ENCODE results near the gene ST14. TPM values are rescaled to one million over a fixed set of nuclear protein-coding genes. Genes with fewer than 3 reads are reported as not detected.

ST14 gene
- total and polyA plus RNA-seq, 10 of the 15 experiments (the other 5 are each of a cell fraction or from before 2014, with no cell fraction given), result 0.02 to 3.9 (median 0.73) TPM; not detected in 2

DNA sequence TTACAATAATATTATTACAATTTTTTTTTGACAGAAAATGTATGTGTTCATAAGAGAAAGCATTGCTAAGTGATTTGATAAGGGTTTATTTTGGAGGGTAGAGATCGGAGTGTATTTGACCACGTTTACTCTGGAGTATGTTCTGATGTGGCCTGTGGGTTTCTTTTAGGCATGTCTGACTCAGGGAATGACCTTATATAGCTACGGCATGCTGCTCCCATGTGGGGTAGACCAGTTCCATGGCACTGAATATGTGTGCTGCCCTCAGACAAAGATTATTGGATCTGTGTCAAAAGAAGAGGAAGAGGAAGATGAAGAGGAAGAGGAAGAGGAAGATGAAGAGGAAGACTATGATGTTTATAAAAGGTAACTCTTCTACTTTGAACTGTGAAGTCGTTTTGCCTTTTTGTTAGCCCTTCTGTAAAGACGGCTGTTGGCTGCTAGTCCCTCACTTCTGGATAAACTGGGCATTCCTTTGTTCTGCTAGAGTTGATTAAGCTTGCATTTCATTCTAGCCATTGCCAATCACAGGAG, 38.1 kb upstream of the ST14 start:
- DNase-seq (ENCODE audit: low read depth, low spot score), result no peak
- SMC1A ChIA-PET (ENCODE audit: uncharacterized antibody, unreplicated experiment), result interaction anchor here (1.0 to 6.3 kb wide), 2 partner anchors 10 to 118 kb away, joined by 4 to 48 read pairs; no protein-coding TSS in a partner anchor
- no peak overlapping the region for H3K9ac ChIP-seq (ENCODE audit: control insufficient read depth, insufficient read depth, low read length)
- POLR2A ChIA-PET, result no interaction called here
- no peak overlapping the region for H3K27ac ChIP-seq (ENCODE audit: control insufficient read depth, insufficient read depth)
- H3K36me3 ChIP-seq (ENCODE audit: control insufficient read depth in 2 of 2, insufficient read depth in 2 of 2, low read length in 1 of 2), result peaks cover 0 to 3% of the 10 kb centered on the region in 2 experiments; a peak in 1 of 4 replicates
- in situ Hi-C loops (cut with MboI), result no loop called here
- RAD21 ChIA-PET (ENCODE audit: unreplicated experiment), result interaction anchor here (1.3 kb wide), 1 partner anchor 11 kb away, joined by 6 read pairs; no protein-coding TSS in a partner anchor
- no peak overlapping the region for H3K4me3 ChIP-seq
- TF ChIP-seq NR2C1 (IDR thresholded peaks at IDR 0.05) (no peak), KLF5 (IDR thresholded peaks at IDR 0.05; ENCODE audit: partially characterized antibody) (no peak), CREM (IDR thresholded peaks at IDR 0.05; ENCODE audit: low read depth) (no peak), NR2F1 (conservative IDR thresholded peaks at IDR 0.05) (no peak), TCF3 (IDR thresholded peaks at IDR 0.05; ENCODE audit: borderline replicate concordance, insufficient read depth, low read depth, low read length) (no peak), RCOR1 (conservative IDR thresholded peaks at IDR 0.05; ENCODE audit: low read depth, low read length) (no peak), IKZF2 (IDR thresholded peaks at IDR 0.05) (no peak), HDGF (IDR thresholded peaks at IDR 0.05) (no peak), ZBED1 (IDR thresholded peaks at IDR 0.05; ENCODE audit: borderline replicate concordance) (no peak), BHLHE40 (IDR thresholded peaks at IDR 0.05; ENCODE audit: borderline replicate concordance in 1 of 2, low read depth in 2 of 2, low read length in 1 of 2) (no peak), MEF2A (IDR thresholded peaks at IDR 0.05; ENCODE audit: insufficient read depth, low read depth, low read length) (no peak), PML (IDR thresholded peaks at IDR 0.05; ENCODE audit: low read length) (no peak), GATAD2B (conservative IDR thresholded peaks at IDR 0.05; ENCODE audit: low read depth) (no peak), REST (IDR thresholded peaks at IDR 0.05; ENCODE audit: low read depth, low read length) (no peak)
- TF ChIP-seq, protein P1, sequence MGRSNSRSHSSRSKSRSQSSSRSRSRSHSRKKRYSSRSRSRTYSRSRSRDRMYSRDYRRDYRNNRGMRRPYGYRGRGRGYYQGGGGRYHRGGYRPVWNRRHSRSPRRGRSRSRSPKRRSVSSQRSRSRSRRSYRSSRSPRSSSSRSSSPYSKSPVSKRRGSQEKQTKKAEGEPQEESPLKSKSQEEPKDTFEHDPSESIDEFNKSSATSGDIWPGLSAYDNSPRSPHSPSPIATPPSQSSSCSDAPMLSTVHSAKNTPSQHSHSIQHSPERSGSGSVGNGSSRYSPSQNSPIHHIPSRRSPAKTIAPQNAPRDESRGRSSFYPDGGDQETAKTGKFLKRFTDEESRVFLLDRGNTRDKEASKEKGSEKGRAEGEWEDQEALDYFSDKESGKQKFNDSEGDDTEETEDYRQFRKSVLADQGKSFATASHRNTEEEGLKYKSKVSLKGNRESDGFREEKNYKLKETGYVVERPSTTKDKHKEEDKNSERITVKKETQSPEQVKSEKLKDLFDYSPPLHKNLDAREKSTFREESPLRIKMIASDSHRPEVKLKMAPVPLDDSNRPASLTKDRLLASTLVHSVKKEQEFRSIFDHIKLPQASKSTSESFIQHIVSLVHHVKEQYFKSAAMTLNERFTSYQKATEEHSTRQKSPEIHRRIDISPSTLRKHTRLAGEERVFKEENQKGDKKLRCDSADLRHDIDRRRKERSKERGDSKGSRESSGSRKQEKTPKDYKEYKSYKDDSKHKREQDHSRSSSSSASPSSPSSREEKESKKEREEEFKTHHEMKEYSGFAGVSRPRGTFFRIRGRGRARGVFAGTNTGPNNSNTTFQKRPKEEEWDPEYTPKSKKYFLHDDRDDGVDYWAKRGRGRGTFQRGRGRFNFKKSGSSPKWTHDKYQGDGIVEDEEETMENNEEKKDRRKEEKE (IDR thresholded peaks at IDR 0.05), result no peak
- no peak overlapping the region for H3K4me2 ChIP-seq (ENCODE audit: control insufficient read depth, insufficient read depth)
- H4K20me1 ChIP-seq (ENCODE audit: control insufficient read depth, insufficient read depth), result no peaks in the 10 kb centered on the region
- FAIRE-seq, result no peak
- intact Hi-C loops (cut with micrococcal nuclease; ENCODE audit: unreplicated experiment), result no loop called here
- CTCF ChIA-PET, result interaction anchor here (3.0 kb wide), 1 partner anchor 11 kb away, joined by 16 read pairs; no protein-coding TSS in a partner anchor
- H3K4me1 ChIP-seq (ENCODE audit: control insufficient read depth, insufficient read depth, low read length), result peaks cover 20% of the 10 kb centered on the region
- no TSS peak for BruUV-seq (replicated peaks)
- no peak overlapping the region for H2AFZ ChIP-seq (ENCODE audit: control insufficient read depth, low read depth, low read length)
- H3K79me2 ChIP-seq (ENCODE audit: control insufficient read depth, insufficient read depth, low read length), result no peaks in the 10 kb centered on the region
- no peaks in the 10 kb centered on the region for H3K9me3 ChIP-seq (replicated peaks; ENCODE audit: control insufficient read depth, insufficient read depth, low read length)
- 85% methylated on average over 5 of the region's 5 CpGs for WGBS (ENCODE audit: insufficient coverage, insufficient replicate concordance, low lambda C conversion rate, missing lambda C conversion rate)
- no peak for ATAC-seq
- no peaks in the 10 kb centered on the region for H3K27me3 ChIP-seq (replicated peaks in 1 of 2; ENCODE audit: control insufficient read depth in 2 of 2, insufficient read depth in 2 of 2, low read length in 1 of 2)

Measured in GM12878 (cell line).